ENCODE measurements around the gene SEC14L3.
A peak's percentile ranks its signal among the peaks of the same experiment; 100 is the strongest.

SEC14L3 gene

GRCh38 chr22:30421695-30422480, 49.9 kb downstream of the SEC14L3 start:
- DNase-seq = no peak

GRCh38 chr22:30420347-30421125, 51.3 kb downstream of the SEC14L3 start:
- DNase-seq = no peak

GRCh38 chr22:30416837-30417236, 55.0 kb downstream of the SEC14L3 start:
- DNase-seq = no peak

- DNase-seq = no peak
Measured at GRCh38 chr22:30416403-30416802, 55.4 kb downstream of the SEC14L3 start.

- no peak for DNase-seq
Measured at GRCh38 chr22:30414525-30415047, 57.2 kb downstream of the SEC14L3 start.

GRCh38 chr22:30413745-30414524, 57.9 kb downstream of the SEC14L3 start:
- peak; percentile 37 for DNase-seq

GRCh38 chr22:30413001-30413400, 58.8 kb downstream of the SEC14L3 start:
- no peak for DNase-seq

GRCh38 chr22:30411780-30412179, 60.0 kb downstream of the SEC14L3 start:
- no peak for DNase-seq
